Astrocyte (in vitro differentiated cells and primary cell): ENCODE results near the gene GATA6. TPM values are rescaled to one million over a fixed set of nuclear protein-coding genes. Genes with fewer than 3 reads are reported as not detected.

Source experiments
- DNase-seq: peaks from one replicate; pipeline ENCODE4 v3.0.0-alpha.2; 2010; ENCODE audit warnings: low read depth
- FAIRE-seq: peaks from 2 replicates; lab custom pipeline; 2011; peaks lifted over from hg19 to GRCh38; lab: Jason Lieb, UNC
- H2AFZ ChIP-seq: 2 replicates; pipeline ENCODE4 v1.6.0; 2012; ENCODE audit warnings: low read depth, low read length, inconsistent platforms
- H3K27ac ChIP-seq: 2 replicates; pipeline ENCODE4 v1.5.1; 2011; ENCODE audit warnings: low read depth, low read length, inconsistent platforms
- H3K27me3 ChIP-seq: 2 replicates; pipeline ENCODE4 v1.6.0; 2011; ENCODE audit warnings: low read length, inconsistent platforms; ENCODE audit not compliant: insufficient read depth
- H3K36me3 ChIP-seq: 2 replicates; pipeline ENCODE4 v1.5.1; 2011; ENCODE audit warnings: low read length, inconsistent platforms; ENCODE audit not compliant: insufficient read depth
- H3K4me1 ChIP-seq: 2 replicates; pipeline ENCODE4 v1.5.1; 2011; ENCODE audit warnings: low read length, inconsistent platforms; ENCODE audit not compliant: insufficient read depth
- H3K4me2 ChIP-seq: 2 replicates; pipeline ENCODE4 v1.6.0; 2012; ENCODE audit warnings: low read length, inconsistent platforms
- H3K4me3 ChIP-seq: 2 replicates; pipeline ENCODE4 v1.5.1; 2011; ENCODE audit warnings: low read depth, mild to moderate bottlenecking, low read length, inconsistent platforms; ENCODE audit not compliant: insufficient read depth
- H3K79me2 ChIP-seq: 2 replicates; pipeline ENCODE4 v1.6.0; 2012; ENCODE audit warnings: mild to moderate bottlenecking, low read length, inconsistent platforms; ENCODE audit not compliant: insufficient read depth
- H3K9ac ChIP-seq: 2 replicates; pipeline ENCODE4 v1.6.0; 2012; ENCODE audit warnings: mild to moderate bottlenecking, low read length, inconsistent platforms
- H3K9me3 ChIP-seq: 2 replicates; pipeline ENCODE4 v1.5.1; 2012; ENCODE audit warnings: low read depth, mild to moderate bottlenecking, low read length, inconsistent platforms; ENCODE audit not compliant: insufficient read depth
- H4K20me1 ChIP-seq: 2 replicates; pipeline ENCODE4 v1.6.0; 2012; ENCODE audit warnings: low read length, inconsistent platforms; ENCODE audit not compliant: insufficient read depth
- H3K27ac Mint-ChIP-seq: one replicate; pipeline ENCODE4 v1.8.0; 2021; ENCODE audit warnings: mild to moderate bottlenecking, mixed read lengths; ENCODE audit not compliant: unreplicated experiment
- H3K27me3 Mint-ChIP-seq: one replicate; pipeline ENCODE4 v1.8.0; 2021; ENCODE audit warnings: low read depth, mixed read lengths; ENCODE audit not compliant: unreplicated experiment
- H3K36me3 Mint-ChIP-seq: one replicate; pipeline ENCODE4 v1.8.0; 2021; ENCODE audit warnings: low read depth, mixed read lengths; ENCODE audit not compliant: unreplicated experiment
- H3K4me1 Mint-ChIP-seq: one replicate; pipeline ENCODE4 v1.8.0; 2021; ENCODE audit warnings: low read depth, mixed read lengths; ENCODE audit not compliant: unreplicated experiment
- H3K4me3 Mint-ChIP-seq: one replicate; pipeline ENCODE4 v1.8.0; 2021; ENCODE audit warnings: mild to moderate bottlenecking, moderate library complexity, mixed read lengths; ENCODE audit not compliant: unreplicated experiment
- H3K9me3 Mint-ChIP-seq: one replicate; pipeline ENCODE4 v1.8.0; 2021; ENCODE audit warnings: mild to moderate bottlenecking, mixed read lengths; ENCODE audit not compliant: unreplicated experiment
- CTCF ChIP-seq: IDR thresholded peaks from 2 replicates; pipeline ENCODE4 v1.5.1; 2011; ENCODE audit warnings: low read depth, mild to moderate bottlenecking, inconsistent platforms, low read length, moderate library complexity; ENCODE audit not compliant: insufficient read depth
- EZH2 ChIP-seq: IDR thresholded peaks from 2 replicates; pipeline ENCODE4 v1.6.1; 2012; ENCODE audit warnings: mild to moderate bottlenecking, low read length, inconsistent platforms; ENCODE audit not compliant: insufficient read depth
- total RNA-seq: library from RNA; stranded (reverse); gene quantifications from 2 replicates; pipeline ENCODE4 v1.2.1, GENCODE V29; 2021

The GATA6 gene
- total RNA-seq, 1 donor from 2014 or later, result 9.4 TPM

GRCh38 chr18:22185273-22185672 lies 15.9 kb downstream of the GATA6 start:
- Histone ChIP-seq H3K9me3 (no peaks in the 10 kb centered on the region), H3K4me3 (no peak overlapping the region), H3K79me2 (peaks cover 57% of the 10 kb centered on the region), H3K27ac (no peak overlapping the region), H3K36me3 (peaks cover 50% of the 10 kb centered on the region), H3K4me2 (no peak overlapping the region), H3K27me3 (no peaks in the 10 kb centered on the region), H3K9ac (no peak overlapping the region), H4K20me1 (peaks cover 64% of the 10 kb centered on the region), H2AFZ (no peak overlapping the region), H3K4me1 (peaks cover 20% of the 10 kb centered on the region)
- peaks cover 6% of the 10 kb centered on the region for H3K27me3 Mint-ChIP-seq
- FAIRE-seq (no peak), DNase-seq (no peak)
- no peak overlapping the region for H3K27ac Mint-ChIP-seq
- peaks cover 11% of the 10 kb centered on the region for H3K4me1 Mint-ChIP-seq
- no peaks in the 10 kb centered on the region for H3K9me3 Mint-ChIP-seq
- peaks cover 12% of the 10 kb centered on the region for H3K36me3 Mint-ChIP-seq
- no peak overlapping the region for H3K4me3 Mint-ChIP-seq
- TF ChIP-seq EZH2 (no peak), CTCF (no peak)

- Histone ChIP-seq H3K4me2 (peak overlapping the region; percentile 35), H3K9ac (peak overlapping the region; percentile 16), H3K4me1 (peaks cover 27% of the 10 kb centered on the region), H3K27me3 (no peaks in the 10 kb centered on the region), H4K20me1 (peaks cover 62% of the 10 kb centered on the region), H3K36me3 (peaks cover 49% of the 10 kb centered on the region), H3K9me3 (no peaks in the 10 kb centered on the region), H3K79me2 (peaks cover 53% of the 10 kb centered on the region), H2AFZ (no peak overlapping the region), H3K4me3 (no peak overlapping the region), H3K27ac (no peak overlapping the region)
- FAIRE-seq (no peak), DNase-seq (no peak)
- H3K4me3 Mint-ChIP-seq, result no peak overlapping the region
- TF ChIP-seq EZH2, result no peak
- no peak for TF ChIP-seq CTCF
- H3K27ac Mint-ChIP-seq, result peak overlapping the region; percentile 58
- H3K4me1 Mint-ChIP-seq, result peaks cover 17% of the 10 kb centered on the region
- H3K27me3 Mint-ChIP-seq, result peaks cover 3% of the 10 kb centered on the region
- H3K9me3 Mint-ChIP-seq, result no peaks in the 10 kb centered on the region
- H3K36me3 Mint-ChIP-seq, result peaks cover 14% of the 10 kb centered on the region
These were observed 16.5 kb downstream of the GATA6 start for GRCh38 chr18:22185771-22186386.

- Histone ChIP-seq H4K20me1 (peaks cover 62% of the 10 kb centered on the region), H2AFZ (no peak overlapping the region), H3K4me2 (peak overlapping the region; percentile 35), H3K9ac (peak overlapping the region; percentile 16), H3K79me2 (peaks cover 51% of the 10 kb centered on the region), H3K4me1 (peaks cover 30% of the 10 kb centered on the region), H3K27me3 (no peaks in the 10 kb centered on the region), H3K27ac (peak overlapping the region; percentile 37), H3K36me3 (peaks cover 50% of the 10 kb centered on the region), H3K9me3 (no peaks in the 10 kb centered on the region), H3K4me3 (no peak overlapping the region)
- H3K27ac Mint-ChIP-seq, result peak overlapping the region; percentile 58
- no peaks in the 10 kb centered on the region for H3K9me3 Mint-ChIP-seq
- TF ChIP-seq CTCF, result no peak
- peaks cover 14% of the 10 kb centered on the region for H3K36me3 Mint-ChIP-seq
- no peak overlapping the region for H3K4me3 Mint-ChIP-seq
- no peak for FAIRE-seq
- no peaks in the 10 kb centered on the region for H3K27me3 Mint-ChIP-seq
- DNase-seq, result no peak
- H3K4me1 Mint-ChIP-seq, result peaks cover 17% of the 10 kb centered on the region
These were observed 17.1 kb downstream of the GATA6 start for GRCh38 chr18:22186484-22186971.
